Measurements from ENCODE around the gene KRT73. TPM values are rescaled to one million over a fixed set of nuclear protein-coding genes. Genes with fewer than 3 reads are reported as not detected.

Gene KRT73
- total and polyA plus RNA-seq, 2 of the 8 experiments (the other 6 are each of a cell fraction or from before 2014, with no cell fraction given): not detected

- no peak for TF ChIP-seq POLR2A (IDR thresholded peaks at IDR 0.05; ENCODE audit: control extremely low read depth in 1 of 2, low read depth in 2 of 2, low read length in 2 of 2)
- TF ChIP-seq GTF2F1 (IDR thresholded peaks at IDR 0.05; ENCODE audit: borderline replicate concordance, low read depth, low read length): no peak
- no peak for TF ChIP-seq TCF12 (IDR thresholded peaks at IDR 0.05; ENCODE audit: low read depth, low read length)
Measured at GRCh38 chr12:52634266-52635056, 16.1 kb upstream of the KRT73 start (continued).

Data from H1 (cell line).